K562 (cell line): Measurements from ENCODE around the gene CEP57. TPM values are rescaled to one million over a fixed set of nuclear protein-coding genes. Genes with fewer than 3 reads are reported as not detected.

Experiments used
- ATF2 ChIP-seq: sonication (generic); formaldehyde crosslinking; IDR thresholded peaks from 2 replicates; pipeline ENCODE4 v1.8.1; 2022; ENCODE audit warnings: missing genetic modification reagents
- COPS2 ChIP-seq: fragments of 450-650 bp; conservative IDR thresholded peaks from 2 replicates; pipeline ENCODE4 v1.6.1; 2016; ENCODE audit warnings: mild to moderate bottlenecking, moderate library complexity
- DIDO1 ChIP-seq: fragments of 450-650 bp; IDR thresholded peaks from 2 replicates; pipeline ENCODE4 v1.6.1; 2016; ENCODE audit warnings: low read depth, missing biosample characterization, missing genetic modification characterization
- ETS2 ChIP-seq: IDR thresholded peaks from 2 replicates; pipeline ENCODE4 v1.6.1; 2016; ENCODE audit warnings: borderline replicate concordance, missing genetic modification characterization, mild to moderate bottlenecking, moderate library complexity, missing compliant biosample characterization; ENCODE audit not compliant: poor library complexity, severe bottlenecking
- ETV5 ChIP-seq: sonication (generic); formaldehyde crosslinking; IDR thresholded peaks from 2 replicates; pipeline ENCODE4 v1.4.0; 2020; ENCODE audit warnings: low read depth, mild to moderate bottlenecking, missing genetic modification reagents
- ETV6 ChIP-seq, 3 experiments: fragments of 150-350 bp in 1 of 3; sonication (generic) in 1 of 3; formaldehyde crosslinking in 1 of 3; IDR thresholded peaks; 2 replicates each; pipeline versions ENCODE4 v1.6.1 to v1.8.0; 2014 to 2022; ENCODE audit warnings: borderline replicate concordance in 2 of 3, low read depth in 2 of 3, antibody characterized with exemption in 1 of 3, low read length in 1 of 3, mild to moderate bottlenecking in 1 of 3, missing genetic modification reagents in 1 of 3
- GABPB2 ChIP-seq: fragments of 250-450 bp; sonication (Bioruptor Pico); conservative IDR thresholded peaks from 2 replicates; pipeline ENCODE4 v1.5.1; 2021; ENCODE audit warnings: mild to moderate bottlenecking
- IRF9 ChIP-seq: fragments of 450-650 bp; IDR thresholded peaks from 2 replicates; pipeline ENCODE4 v1.6.1; 2016; ENCODE audit warnings: missing biosample characterization, missing genetic modification characterization
- JUND ChIP-seq, 2 experiments: IDR thresholded peaks; 2 replicates in 1 of 2; 3 replicates in 1 of 2; pipeline ENCODE4 v1.6.1; 2011; ENCODE audit warnings: borderline replicate concordance in 2 of 2, low read depth in 2 of 2, low read length in 2 of 2, improper control_type of control experiment in 1 of 2, missing biosample characterization in 1 of 2, missing genetic modification characterization in 1 of 2, missing genetic modification reagents in 1 of 2
- MEIS2 ChIP-seq: fragments of 450-650 bp; IDR thresholded peaks from 2 replicates; pipeline ENCODE4 v1.6.1; 2014; ENCODE audit warnings: mild to moderate bottlenecking; ENCODE audit not compliant: partially characterized antibody
- MTA1 ChIP-seq: fragments of 450-650 bp; IDR thresholded peaks from 2 replicates; pipeline ENCODE4 v1.6.1; 2017; ENCODE audit warnings: borderline replicate concordance
- SMC3 ChIP-seq: conservative IDR thresholded peaks from 2 replicates; pipeline ENCODE4 v1.6.1; 2011; ENCODE audit warnings: low read depth, low read length, improper control_type of control experiment; ENCODE audit not compliant: insufficient read depth
- ZNF133 ChIP-seq: fragments of 250-450 bp; sonication (Bioruptor Pico); IDR thresholded peaks from 2 replicates; pipeline ENCODE4 v1.4.0; 2020; ENCODE audit warnings: mild to moderate bottlenecking
- ZNF232 ChIP-seq: sonication (generic); formaldehyde crosslinking; IDR thresholded peaks from 2 replicates; pipeline ENCODE4 v1.8.0; 2022; ENCODE audit warnings: mild to moderate bottlenecking, missing genetic modification reagents
- ZNF668 ChIP-seq: fragments of 250-450 bp; sonication (Bioruptor Pico); IDR thresholded peaks from 2 replicates; pipeline ENCODE4 v1.8.0; 2022; ENCODE audit warnings: mild to moderate bottlenecking, inconsistent platforms
- polyA plus RNA-seq, 8 experiments: library from polyadenylated mRNA; depleted of rRNA in 4 of 8; stranded (reverse) in 5 of 8; unstranded in 3 of 8; fragments of >200 nt; fragmentation: Nextera tagmentation in 2 of 8; fragmentation: Illumina TruSeq in 1 of 8; extraction: Ambion mirVana in 2 of 8; extraction: Trizol in 1 of 8; gene quantifications; 2 replicates each; pipeline versions ENCODE4 v1.2.1 to v1.2.3, GENCODE V29; 2011 to 2014; ENCODE audit warnings: inconsistent platforms in 1 of 8, missing spikeins in 1 of 8
- total RNA-seq, 7 experiments: library from RNA; depleted of rRNA in 6 of 7; stranded (reverse); fragments of >200 nt in 6 of 7; fragmentation: Illumina TruSeq in 2 of 7; extraction: Trizol in 2 of 7; gene quantifications; 2 replicates each; pipeline versions ENCODE4 v1.2.1 to v1.2.3, GENCODE V29; 2011 to 2021; ENCODE audit warnings: low replicate concordance in 1 of 7
- TF ChIP-seq, protein P1 (sequence below): sonication (generic); formaldehyde crosslinking; IDR thresholded peaks from 2 replicates; pipeline ENCODE4 v1.8.0; 2022; ENCODE audit warnings: missing genetic modification reagents, mild to moderate bottlenecking, borderline replicate concordance
- TF ChIP-seq, protein P2 (sequence below): fragments of 450-650 bp; IDR thresholded peaks from 2 replicates; pipeline ENCODE4 v1.6.1; 2017; ENCODE audit warnings: mild to moderate bottlenecking, moderate library complexity
- TF ChIP-seq, protein P3 (sequence below): fragments of 250-450 bp; sonication (Bioruptor Pico); IDR thresholded peaks from 2 replicates; pipeline ENCODE4 v1.5.1; 2021; ENCODE audit warnings: mild to moderate bottlenecking

Gene CEP57
- total and polyA plus RNA-seq, 9 of the 15 experiments (the other 6 are each of a cell fraction or from before 2014, with no cell fraction given): 25.1 to 88.1 (median 65.2) TPM

DNA sequence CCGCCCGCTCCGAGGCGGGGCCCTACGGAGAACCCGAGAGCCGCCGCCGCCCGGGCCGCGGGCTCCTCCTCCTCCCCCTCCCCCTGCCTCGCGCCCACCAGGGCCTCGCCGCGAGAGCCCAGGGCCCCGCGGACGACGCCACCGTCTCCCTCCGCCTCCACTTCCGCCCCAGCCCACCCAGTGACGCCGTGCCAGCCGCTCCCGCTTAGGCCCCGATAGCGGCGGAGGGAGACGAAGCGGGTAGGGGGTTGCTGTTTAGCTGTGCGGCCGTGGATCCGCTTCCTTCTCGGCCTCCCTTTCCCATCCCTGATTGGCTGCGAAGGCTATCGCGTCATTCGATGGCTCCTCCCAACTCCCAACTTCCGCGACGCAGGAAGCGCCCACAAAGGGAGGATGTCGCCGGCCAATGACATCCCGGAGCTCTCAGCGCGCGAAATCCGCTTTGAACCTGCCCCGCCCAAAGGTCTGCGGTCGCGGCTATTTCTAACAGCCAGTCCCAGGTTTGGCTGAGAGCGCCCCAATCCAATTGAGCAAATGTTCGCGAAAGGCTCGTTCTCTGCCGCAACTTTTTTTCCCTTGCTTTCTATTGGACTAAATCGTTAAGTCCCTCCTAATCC lies 684 bp upstream of the CEP57 start, which contains the start of gene FAM76B (continued):
- TF ChIP-seq SMC3 (no peak), MTA1 (peak; percentile 97), COPS2 (no peak), ATF2 (CRISPR knock-in tag) (no peak), ETS2 (tag) (no peak), JUND (IDR thresholded peaks at IDR 0.05; ENCODE audit: borderline replicate concordance, low read depth, low read length) (peak; percentile 23; the same call in 1 of the 2 replicates), JUND (tag; IDR thresholded peaks at IDR 0.05; ENCODE audit: borderline replicate concordance, low read depth, low read length) (no peak; the same call in 2 of the 3 replicates), ZNF133 (no peak), ETV6 (IDR thresholded peaks at IDR 0.05; ENCODE audit: borderline replicate concordance in 1 of 2, low read depth in 2 of 2, low read length in 1 of 2) (no peak), ETV6 (CRISPR knock-in tag; IDR thresholded peaks at IDR 0.05; ENCODE audit: borderline replicate concordance) (no peak; the same call in 1 of the 2 replicates), MEIS2 (no peak), ETV5 (CRISPR knock-in tag) (peak; percentile 47; the same call in 1 of the 2 replicates), ZNF232 (CRISPR knock-in tag) (no peak), GABPB2 (CRISPR knock-in tag) (no peak), DIDO1 (tag) (no peak), IRF9 (no peak), ZNF668 (CRISPR knock-in tag) (no peak)
- TF ChIP-seq, protein P1, sequence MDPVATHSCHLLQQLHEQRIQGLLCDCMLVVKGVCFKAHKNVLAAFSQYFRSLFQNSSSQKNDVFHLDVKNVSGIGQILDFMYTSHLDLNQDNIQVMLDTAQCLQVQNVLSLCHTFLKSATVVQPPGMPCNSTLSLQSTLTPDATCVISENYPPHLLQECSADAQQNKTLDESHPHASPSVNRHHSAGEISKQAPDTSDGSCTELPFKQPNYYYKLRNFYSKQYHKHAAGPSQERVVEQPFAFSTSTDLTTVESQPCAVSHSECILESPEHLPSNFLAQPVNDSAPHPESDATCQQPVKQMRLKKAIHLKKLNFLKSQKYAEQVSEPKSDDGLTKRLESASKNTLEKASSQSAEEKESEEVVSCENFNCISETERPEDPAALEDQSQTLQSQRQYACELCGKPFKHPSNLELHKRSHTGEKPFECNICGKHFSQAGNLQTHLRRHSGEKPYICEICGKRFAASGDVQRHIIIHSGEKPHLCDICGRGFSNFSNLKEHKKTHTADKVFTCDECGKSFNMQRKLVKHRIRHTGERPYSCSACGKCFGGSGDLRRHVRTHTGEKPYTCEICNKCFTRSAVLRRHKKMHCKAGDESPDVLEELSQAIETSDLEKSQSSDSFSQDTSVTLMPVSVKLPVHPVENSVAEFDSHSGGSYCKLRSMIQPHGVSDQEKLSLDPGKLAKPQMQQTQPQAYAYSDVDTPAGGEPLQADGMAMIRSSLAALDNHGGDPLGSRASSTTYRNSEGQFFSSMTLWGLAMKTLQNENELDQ (CRISPR knock-in tag): no peak
- TF ChIP-seq, protein P2, sequence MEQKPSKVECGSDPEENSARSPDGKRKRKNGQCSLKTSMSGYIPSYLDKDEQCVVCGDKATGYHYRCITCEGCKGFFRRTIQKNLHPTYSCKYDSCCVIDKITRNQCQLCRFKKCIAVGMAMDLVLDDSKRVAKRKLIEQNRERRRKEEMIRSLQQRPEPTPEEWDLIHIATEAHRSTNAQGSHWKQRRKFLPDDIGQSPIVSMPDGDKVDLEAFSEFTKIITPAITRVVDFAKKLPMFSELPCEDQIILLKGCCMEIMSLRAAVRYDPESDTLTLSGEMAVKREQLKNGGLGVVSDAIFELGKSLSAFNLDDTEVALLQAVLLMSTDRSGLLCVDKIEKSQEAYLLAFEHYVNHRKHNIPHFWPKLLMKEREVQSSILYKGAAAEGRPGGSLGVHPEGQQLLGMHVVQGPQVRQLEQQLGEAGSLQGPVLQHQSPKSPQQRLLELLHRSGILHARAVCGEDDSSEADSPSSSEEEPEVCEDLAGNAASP: no peak
- TF ChIP-seq, protein P3, sequence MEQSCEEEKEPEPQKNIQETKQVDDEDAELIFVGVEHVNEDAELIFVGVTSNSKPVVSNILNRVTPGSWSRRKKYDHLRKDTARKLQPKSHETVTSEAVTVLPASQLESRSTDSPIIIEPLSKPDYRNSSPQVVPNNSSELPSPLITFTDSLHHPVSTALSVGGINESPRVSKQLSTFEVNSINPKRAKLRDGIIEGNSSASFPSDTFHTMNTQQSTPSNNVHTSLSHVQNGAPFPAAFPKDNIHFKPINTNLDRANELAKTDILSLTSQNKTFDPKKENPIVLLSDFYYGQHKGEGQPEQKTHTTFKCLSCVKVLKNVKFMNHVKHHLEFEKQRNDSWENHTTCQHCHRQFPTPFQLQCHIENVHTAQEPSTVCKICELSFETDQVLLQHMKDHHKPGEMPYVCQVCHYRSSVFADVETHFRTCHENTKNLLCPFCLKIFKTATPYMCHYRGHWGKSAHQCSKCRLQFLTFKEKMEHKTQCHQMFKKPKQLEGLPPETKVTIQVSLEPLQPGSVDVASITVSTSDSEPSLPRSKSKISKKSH (CRISPR knock-in tag): no peak
